Liver (tissue), 9 donors: ENCODE results near the gene SF3B3. TPM values are rescaled to one million over a fixed set of nuclear protein-coding genes. Genes with fewer than 3 reads are reported as not detected.

Experiments
- DNase-seq: peaks from one replicate; pipeline ENCODE4 v3.0.0-alpha.2; 2017; ENCODE audit warnings: low spot score
- H3K27ac ChIP-seq, 2 donors: one replicate each; pipeline ENCODE4 v1.7.0; 2013; ENCODE audit warnings: inconsistent platforms in 2 of 2, low read length in 2 of 2, control low read depth in 1 of 2, low read depth in 1 of 2, mild to moderate bottlenecking in 1 of 2
- H3K27me3 ChIP-seq, 4 donors: one replicate each; pipeline versions ENCODE4 v1.6.1 to v1.7.0; 2013; ENCODE audit warnings: low read length in 3 of 4, inconsistent platforms in 1 of 4, mild to moderate bottlenecking in 1 of 4, moderate library complexity in 1 of 4; ENCODE audit not compliant: control insufficient read depth in 4 of 4, insufficient read depth in 4 of 4
- H3K36me3 ChIP-seq, 4 donors: one replicate each; pipeline versions ENCODE4 v1.6.1 to v1.7.0; 2013; ENCODE audit warnings: low read length in 3 of 4, mild to moderate bottlenecking in 3 of 4, low read depth in 1 of 4, moderate library complexity in 1 of 4; ENCODE audit not compliant: control insufficient read depth in 4 of 4, insufficient read depth in 3 of 4
- H3K4me1 ChIP-seq, 4 donors: one replicate each; pipeline versions ENCODE4 v1.6.1 to v1.7.0; 2013; ENCODE audit warnings: low read length in 3 of 4, mild to moderate bottlenecking in 3 of 4, moderate library complexity in 1 of 4; ENCODE audit not compliant: control insufficient read depth in 4 of 4, insufficient read depth in 4 of 4
- H3K4me3 ChIP-seq, 3 donors: one replicate each; pipeline versions ENCODE4 v1.6.1 to v1.7.0; 2013; ENCODE audit warnings: low read length in 3 of 3, control low read depth in 1 of 3, low read depth in 1 of 3, mild to moderate bottlenecking in 1 of 3
- H3K9ac ChIP-seq, 2 donors: one replicate each; pipeline ENCODE4 v1.7.0; 2013; ENCODE audit warnings: low read length in 2 of 2, mild to moderate bottlenecking in 2 of 2, moderate library complexity in 2 of 2, control low read depth in 1 of 2, low read depth in 1 of 2
- H3K9me3 ChIP-seq, 4 donors: one replicate each; pipeline versions ENCODE4 v1.6.1 to v1.7.0; 2013; ENCODE audit warnings: low read length in 3 of 4; ENCODE audit not compliant: control insufficient read depth in 4 of 4
- ATF3 ChIP-seq: IDR thresholded peaks from 2 replicates; pipeline ENCODE4 v1.6.1; 2016; ENCODE audit warnings: antibody characterized with exemption
- CTCF ChIP-seq: fragments of 150-350 bp; IDR thresholded peaks from 2 replicates; pipeline ENCODE4 v1.5.1; 2017; ENCODE audit warnings: improper control_type of control experiment, low read depth, low read length; ENCODE audit not compliant: missing input control
- EGR1 ChIP-seq, 2 donors: IDR thresholded peaks; 2 replicates each; pipeline ENCODE4 v1.6.1; 2016 to 2018; ENCODE audit warnings: antibody characterized with exemption in 2 of 2, low read depth in 2 of 2
- FOXA1 ChIP-seq: IDR thresholded peaks from 2 replicates; pipeline ENCODE4 v1.6.1; 2016; ENCODE audit warnings: antibody characterized with exemption
- FOXA2 ChIP-seq: IDR thresholded peaks from 2 replicates; pipeline ENCODE4 v1.6.1; 2016; ENCODE audit warnings: antibody characterized with exemption
- HNF4A ChIP-seq, 2 donors: conservative IDR thresholded peaks; 2 replicates each; pipeline ENCODE4 v1.6.1; 2016; ENCODE audit warnings: antibody characterized with exemption in 2 of 2, mild to moderate bottlenecking in 2 of 2
- MAX ChIP-seq: IDR thresholded peaks from 2 replicates; pipeline ENCODE4 v1.6.1; 2016; ENCODE audit warnings: antibody characterized with exemption
- RAD21 ChIP-seq, 2 donors: IDR thresholded peaks; 2 replicates each; pipeline ENCODE4 v1.6.1; 2016; ENCODE audit warnings: antibody characterized with exemption in 2 of 2, mild to moderate bottlenecking in 2 of 2
- REST ChIP-seq: IDR thresholded peaks from 2 replicates; pipeline ENCODE4 v1.6.1; 2016; ENCODE audit warnings: antibody characterized with exemption, mild to moderate bottlenecking
- RXRA ChIP-seq, 2 donors: IDR thresholded peaks; 2 replicates each; pipeline ENCODE4 v1.6.1; 2017 to 2018; ENCODE audit warnings: antibody characterized with exemption in 2 of 2, mild to moderate bottlenecking in 1 of 2
- SP1 ChIP-seq: IDR thresholded peaks from 2 replicates; pipeline ENCODE4 v1.6.1; 2018; ENCODE audit warnings: antibody characterized with exemption, mild to moderate bottlenecking
- TAF1 ChIP-seq: conservative IDR thresholded peaks from 2 replicates; pipeline ENCODE4 v1.6.1; 2016; ENCODE audit warnings: antibody characterized with exemption, mild to moderate bottlenecking
- YY1 ChIP-seq: IDR thresholded peaks from 2 replicates; pipeline ENCODE4 v1.6.1; 2016; ENCODE audit warnings: antibody characterized with exemption, mild to moderate bottlenecking
- ZBTB33 ChIP-seq: IDR thresholded peaks from 2 replicates; pipeline ENCODE4 v1.6.1; 2016; ENCODE audit warnings: antibody characterized with exemption
- WGBS: extraction: QIAGEN DNeasy Blood & Tissue Kit; methylation state at CpG from one replicate; pipeline ENCODE4 v1.1.7; 2013; 5-methylcytosine and 5-hydroxymethylcytosine counted together
- polyA plus RNA-seq, 2 donors: library from polyadenylated mRNA; stranded (reverse) in 1 of 2; unstranded in 1 of 2; fragments of 200-250 nt in 1 of 2; fragments of >200 nt in 1 of 2; fragmentation: Nextera tagmentation in 1 of 2; extraction: Ambion mirVana in 1 of 2; gene quantifications; one replicate each; pipeline versions ENCODE4 v1.2.1 to v1.2.3, GENCODE V29; 2013 to 2015
- total RNA-seq, 2 donors: library from RNA; depleted of rRNA; stranded (reverse); fragments of >200 nt; gene quantifications; one replicate each; pipeline ENCODE4 v1.2.3, GENCODE V29; 2014
- donor health status: healthy.
- donor health status: healthy.
- donor health status: healthy.
- donor health status: healthy.
- donor health status: healthy.

SF3B3 gene
- total and polyA plus RNA-seq, 4 donors = 38.9 to 77.8 (median 53.2) TPM

GRCh38 chr16:70478169-70478568, 45.4 kb upstream of the SF3B3 start:
- Histone ChIP-seq H3K27ac (no peak overlapping the region), H3K9me3 (no peaks in the 10 kb centered on the region), H3K4me3 (no peak overlapping the region), H3K9ac (no peak overlapping the region), H3K4me1 (no peaks in the 10 kb centered on the region), H3K27me3 (no peaks in the 10 kb centered on the region), H3K36me3 (peaks cover 25 to 72% (median 33%) of the 10 kb centered on the region in 4 donors)
- TF ChIP-seq FOXA2 = no peak
- TF ChIP-seq RXRA (IDR thresholded peaks at IDR 0.05) = no peak
- TF ChIP-seq SP1 = no peak
- no peak for DNase-seq
- WGBS = 97% methylated on average over 8 of the region's 8 CpGs

GRCh38 chr16:70478912-70479341, 44.7 kb upstream of the SF3B3 start:
- no peak for DNase-seq
- Histone ChIP-seq H3K4me3 (no peak overlapping the region), H3K9ac (no peak overlapping the region), H3K36me3 (peaks cover 24 to 71% (median 39%) of the 10 kb centered on the region in 4 donors), H3K4me1 (no peaks in the 10 kb centered on the region), H3K27ac (no peak overlapping the region), H3K9me3 (no peaks in the 10 kb centered on the region), H3K27me3 (no peaks in the 10 kb centered on the region)
- peak in 1 of 2 donors; percentile 14 for TF ChIP-seq RAD21 (IDR thresholded peaks at IDR 0.05)
- TF ChIP-seq MAX = no peak
- no peak for TF ChIP-seq FOXA2
- WGBS = 77% methylated on average over 10 of the region's 10 CpGs

- peaks cover 19 to 61% (median 40%) of the 10 kb centered on the region in 4 donors for H3K36me3 ChIP-seq
- no peak for DNase-seq
- no peak overlapping the region for H3K27ac ChIP-seq
Observed at GRCh38 chr16:70480127-70481105, 43.2 kb upstream of the SF3B3 start.

GRCh38 chr16:70481929-70482536, 41.6 kb upstream of the SF3B3 start:
- no peak overlapping the region for H3K27ac ChIP-seq
- no peak overlapping the region for H3K9ac ChIP-seq
- no peaks in the 10 kb centered on the region for H3K4me1 ChIP-seq
- no peak for DNase-seq
- no peak overlapping the region for H3K4me3 ChIP-seq
- no peaks in the 10 kb centered on the region for H3K9me3 ChIP-seq
- WGBS = 82% methylated on average over 7 of the region's 7 CpGs
- H3K36me3 ChIP-seq = peaks cover 18 to 61% (median 39%) of the 10 kb centered on the region in 4 donors
- H3K27me3 ChIP-seq = no peaks in the 10 kb centered on the region
- TF ChIP-seq SP1 = no peak
- TF ChIP-seq ZBTB33 = no peak
- TF ChIP-seq TAF1 = no peak
- no peak for TF ChIP-seq ATF3
- TF ChIP-seq HNF4A (conservative IDR thresholded peaks at IDR 0.05) = no peak
- no peak for TF ChIP-seq EGR1 (IDR thresholded peaks at IDR 0.05; ENCODE audit: low read depth in 2 of 2)
- TF ChIP-seq REST = no peak
- no peak for TF ChIP-seq RXRA (IDR thresholded peaks at IDR 0.05)
- TF ChIP-seq CTCF = no peak

More at GRCh38 chr16:70480127-70481105, 43.2 kb upstream of the SF3B3 start:
- no peak for TF ChIP-seq FOXA1
- no peak for TF ChIP-seq YY1
- 94% methylated on average over 17 of the region's 17 CpGs for WGBS
- H3K4me3 ChIP-seq = no peak overlapping the region
- H3K27me3 ChIP-seq = no peaks in the 10 kb centered on the region
- H3K4me1 ChIP-seq = no peaks in the 10 kb centered on the region
- H3K9ac ChIP-seq = no peak overlapping the region
- H3K9me3 ChIP-seq = no peaks in the 10 kb centered on the region
